Myocyte (in vitro differentiated cells): Measurements from ENCODE around the gene FANCC. TPM values are rescaled to one million over a fixed set of nuclear protein-coding genes. Genes with fewer than 3 reads are reported as not detected.
"Not testable (repeated sequence)": the region's sequence is repeated elsewhere in the genome, so short reads cannot be mapped to it uniquely, and the experiment has no call there.

ENCODE experiments used
- DNase-seq: peaks from one replicate; pipeline ENCODE4 v3.0.0-alpha.2; 2012; ENCODE audit warnings: low read depth
- total RNA-seq: library from RNA; depleted of rRNA; stranded (reverse); fragments of >200 nt; gene quantifications from 2 replicates; pipeline ENCODE4 v1.2.3, GENCODE V29; 2014

Gene FANCC
- total RNA-seq, 1 donor from 2014 or later = 11.8 TPM

DNA sequence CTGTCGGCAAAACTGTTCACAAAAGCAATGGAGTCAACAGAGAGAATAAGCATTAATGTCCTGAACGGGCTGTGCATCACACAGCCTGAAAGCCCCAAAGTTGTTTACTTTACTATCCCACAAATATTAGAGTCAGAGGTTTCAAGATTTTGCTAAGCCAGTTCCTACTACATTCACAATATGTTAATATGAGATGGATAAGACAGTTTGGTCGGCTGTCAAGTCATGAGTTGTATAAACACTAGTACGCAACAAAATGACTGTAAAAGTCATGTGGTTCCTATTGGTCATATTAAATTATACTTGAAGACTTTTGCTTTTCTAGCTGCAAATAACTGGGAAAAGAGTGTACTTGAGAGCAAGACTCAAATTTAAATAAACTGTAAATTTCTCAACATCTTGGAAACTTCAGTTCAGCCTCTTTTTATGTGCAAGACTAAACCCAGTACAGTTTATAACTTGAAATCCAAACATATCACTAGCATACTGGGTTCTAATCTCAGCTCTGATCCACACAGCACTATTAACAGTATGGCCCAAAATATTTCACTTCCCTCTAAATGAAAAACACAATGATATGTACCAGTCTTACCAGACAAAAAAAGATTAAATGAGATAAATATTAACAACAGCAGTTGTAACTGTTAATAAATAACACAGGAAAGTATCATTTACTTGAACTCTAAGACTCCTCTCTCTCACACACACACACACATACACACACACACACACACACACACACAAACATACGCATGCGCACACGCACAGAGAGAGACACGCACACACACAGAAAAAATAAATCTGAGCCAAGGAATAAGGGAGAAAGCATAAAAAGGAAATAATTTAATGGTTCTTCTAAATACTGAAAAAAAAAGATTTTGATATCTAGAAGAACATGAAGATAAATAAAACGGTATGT is 33.1 kb downstream of the FANCC start:
- no peak for DNase-seq

- DNase-seq = no peak
Observed at GRCh38 chr9:95283673-95284072, 33.8 kb downstream of the FANCC start.

- DNase-seq = no peak
Observed at GRCh38 chr9:95282332-95282731, 35.2 kb downstream of the FANCC start.

DNA sequence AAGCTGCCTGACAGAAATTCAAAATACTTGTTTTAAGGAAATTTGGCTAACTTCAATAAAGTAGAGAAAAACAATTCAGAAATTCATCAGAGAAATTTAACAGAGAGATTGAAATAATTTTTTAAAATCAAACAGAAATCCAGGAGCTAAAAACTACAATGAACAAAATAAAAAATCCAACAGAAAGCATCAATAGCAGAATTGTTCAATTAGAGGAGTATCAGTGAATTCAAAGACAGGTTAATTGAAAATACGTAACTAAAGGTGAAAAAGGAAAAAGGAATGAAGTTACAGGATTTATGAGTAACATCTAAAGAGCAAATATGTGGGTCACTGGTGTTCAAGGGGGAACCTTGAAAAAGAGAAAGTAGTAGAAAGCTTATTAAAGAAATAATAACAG is 36.8 kb downstream of the FANCC start:
- no peak for DNase-seq

DNA sequence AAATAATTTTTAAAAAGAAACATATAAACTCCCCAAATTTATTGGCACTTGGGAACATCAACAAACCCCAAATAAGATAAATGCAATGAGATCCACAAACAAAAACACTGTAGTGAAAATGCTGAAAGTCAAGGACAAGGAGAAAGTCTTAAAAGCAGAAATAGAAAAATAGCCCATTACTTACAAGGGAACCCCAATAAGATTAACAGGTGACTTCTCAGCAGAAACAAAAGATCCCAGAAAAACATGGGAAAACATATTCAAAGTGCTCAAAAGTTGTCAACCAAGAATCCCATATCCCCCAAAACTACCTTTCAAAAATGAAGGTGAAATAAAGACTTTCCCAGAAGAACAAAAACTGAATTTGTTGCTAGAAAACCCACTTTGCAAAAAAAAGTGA is 40.0 kb downstream of the FANCC start:
- DNase-seq = no peak

- no peak for DNase-seq
Observed at GRCh38 chr9:95276395-95276954, 41.0 kb downstream of the FANCC start.

- DNase-seq = not testable (repeated sequence)
Observed at GRCh38 chr9:95274160-95274559, 43.3 kb downstream of the FANCC start.

DNA sequence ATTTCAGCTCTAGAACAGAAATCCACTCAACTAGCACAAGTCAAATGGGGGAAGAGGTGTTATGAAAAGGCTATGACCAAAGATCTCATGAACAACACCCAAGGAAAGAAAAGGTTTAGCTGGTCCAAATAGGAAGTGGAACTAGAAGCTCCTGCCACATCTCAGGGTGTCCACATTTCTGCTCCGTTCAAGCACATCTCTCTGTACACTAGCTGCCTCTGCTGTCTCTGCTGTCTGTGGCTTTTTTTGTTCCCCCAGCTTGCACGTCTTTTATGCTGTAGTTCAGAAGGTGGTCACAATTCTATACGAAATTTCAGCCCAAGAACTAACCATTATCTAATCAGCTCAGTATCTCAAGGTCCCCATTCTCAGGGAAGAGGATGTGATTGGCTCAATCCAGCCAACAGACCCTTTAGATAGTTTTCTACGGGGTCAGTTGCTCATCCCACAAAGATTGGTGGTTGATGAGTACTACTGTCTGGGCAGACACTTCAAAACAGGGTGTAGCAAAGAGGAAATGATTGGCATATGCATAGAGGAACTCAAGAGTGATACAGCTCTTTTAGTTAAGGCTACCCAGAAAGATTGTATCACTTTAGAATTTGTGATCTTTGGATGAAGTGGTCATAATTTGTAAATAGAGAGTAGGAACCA is 44.0 kb downstream of the FANCC start:
- DNase-seq = no peak

GRCh38 chr9:95272830-95273229 is 44.7 kb downstream of the FANCC start:
- DNase-seq = no peak

- no peak for DNase-seq
Observed at GRCh38 chr9:95270790-95271189, 46.7 kb downstream of the FANCC start.

GRCh38 chr9:95269803-95270773 is 47.4 kb downstream of the FANCC start:
- DNase-seq = not testable (repeated sequence)

GRCh38 chr9:95268681-95269080 is 48.8 kb downstream of the FANCC start:
- peak; percentile 31 for DNase-seq

- no peak for DNase-seq
Observed at GRCh38 chr9:95266649-95267048, 50.9 kb downstream of the FANCC start.

GRCh38 chr9:95265960-95266359 is 51.5 kb downstream of the FANCC start:
- no peak for DNase-seq

DNA sequence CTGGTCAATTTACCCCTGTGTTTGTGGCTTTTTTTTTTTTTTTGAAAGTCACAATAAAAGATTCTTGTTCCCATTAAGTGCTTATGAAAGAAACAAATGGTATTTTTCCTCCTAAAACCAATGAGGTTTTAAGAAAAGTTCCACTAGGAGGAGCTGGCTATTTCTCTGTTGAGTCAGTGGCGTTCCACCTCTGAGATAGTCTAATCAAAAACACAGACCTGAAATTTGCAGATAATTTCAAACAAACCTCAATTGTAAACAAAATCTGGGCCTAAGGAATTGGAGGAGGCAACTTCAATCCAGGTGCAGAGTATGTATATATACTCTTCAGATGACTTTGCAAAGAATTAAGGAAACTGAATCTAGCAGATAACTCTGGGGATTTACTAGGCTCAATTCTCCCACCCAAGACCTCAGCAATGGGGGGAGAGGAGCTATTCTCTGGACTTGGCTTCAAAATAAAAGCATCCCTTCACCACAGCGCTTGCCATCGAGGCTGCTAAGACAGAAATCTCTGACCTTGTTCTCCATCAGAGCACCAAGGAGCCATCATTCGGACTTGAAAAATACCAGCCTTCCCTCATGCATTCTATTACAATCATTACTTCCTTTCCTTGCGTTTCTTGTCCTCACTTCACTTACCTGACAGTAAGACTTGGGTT is 52.4 kb downstream of the FANCC start:
- DNase-seq = peak; percentile 43

DNA sequence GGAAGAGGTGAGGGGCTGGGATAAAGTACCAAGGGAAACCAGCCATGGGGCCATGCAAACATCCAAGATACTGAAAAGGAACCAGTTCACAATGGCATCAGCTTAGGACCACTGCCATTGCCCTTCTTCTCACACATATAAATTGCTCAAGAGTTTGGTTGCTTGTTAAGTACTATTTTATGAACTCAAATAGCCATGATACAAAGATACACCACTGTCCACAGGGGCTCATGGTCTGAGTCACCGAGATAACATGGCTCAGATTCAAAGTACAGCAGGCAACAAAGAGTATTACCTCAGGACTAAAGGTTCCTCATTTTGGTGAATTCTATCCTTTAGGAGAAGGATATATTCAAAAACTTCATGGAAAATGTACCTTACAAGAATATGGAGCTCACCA is 55.6 kb downstream of the FANCC start:
- DNase-seq = no peak

GRCh38 chr9:95250462-95251221 is 66.9 kb downstream of the FANCC start:
- peak; percentile 64 for DNase-seq

GRCh38 chr9:95249986-95250385 is 67.5 kb downstream of the FANCC start:
- peak; percentile 74 for DNase-seq

DNA sequence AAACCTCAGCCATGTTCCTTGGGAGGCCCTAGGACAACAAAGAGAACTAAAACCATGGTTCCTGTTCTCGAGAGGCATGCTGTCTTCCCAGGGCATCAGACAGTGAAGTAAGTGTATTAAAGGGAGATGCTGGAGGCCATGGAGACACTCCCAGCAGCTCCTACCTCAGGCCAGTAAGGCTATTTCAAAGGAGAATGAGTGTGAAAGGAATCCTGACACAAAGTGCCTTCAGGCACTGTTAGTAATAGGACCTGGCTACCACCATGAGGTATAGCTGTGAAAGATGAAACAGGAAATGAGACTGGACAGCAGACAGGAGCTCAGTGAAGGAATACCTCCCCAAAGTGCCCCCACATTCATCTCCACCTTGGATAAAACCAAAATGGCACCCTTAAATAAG is 71.0 kb downstream of the FANCC start:
- no peak for DNase-seq

DNA sequence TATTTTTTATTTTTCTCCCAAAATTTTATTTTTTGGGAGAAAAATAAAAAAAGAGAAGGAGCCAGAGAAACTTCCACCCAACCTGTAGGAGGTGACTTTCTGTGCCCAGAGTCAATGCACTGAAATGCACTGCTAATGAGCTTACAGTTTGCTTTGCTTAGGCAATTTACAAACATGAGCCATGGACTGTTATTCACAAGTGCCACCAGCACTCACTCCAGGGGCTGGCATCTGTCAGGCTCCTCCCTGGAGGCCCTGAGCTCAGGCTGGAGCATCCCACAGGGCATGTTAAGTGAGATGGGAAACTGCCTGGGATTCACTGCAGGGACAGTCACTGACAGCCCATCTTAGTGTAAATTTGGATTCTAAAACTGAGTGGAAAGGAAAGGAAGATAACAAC is 74.9 kb downstream of the FANCC start:
- DNase-seq = no peak
